HepG2 (cell line): ENCODE data around the gene DCAF7. TPM values are rescaled to one million over a fixed set of nuclear protein-coding genes. Genes with fewer than 3 reads are reported as not detected.

ENCODE experiments used
- BORCS8-MEF2B ChIP-seq: sonication (generic); formaldehyde crosslinking; IDR thresholded peaks from 2 replicates; pipeline ENCODE4 v1.8.0; 2022; ENCODE audit warnings: mild to moderate bottlenecking, missing genetic modification reagents
- EEA1 ChIP-seq: sonication (generic); formaldehyde crosslinking; IDR thresholded peaks from 2 replicates; pipeline ENCODE4 v1.5.1; 2020; ENCODE audit warnings: mild to moderate bottlenecking, missing genetic modification reagents, borderline replicate concordance
- ERF ChIP-seq: IDR thresholded peaks from 2 replicates; pipeline ENCODE4 v1.6.1; 2018; ENCODE audit warnings: missing biosample characterization, missing genetic modification reagents
- FOSL1 ChIP-seq: sonication (generic); formaldehyde crosslinking; IDR thresholded peaks from 2 replicates; pipeline ENCODE4 v1.9.0; 2021; ENCODE audit warnings: missing genetic modification reagents, borderline replicate concordance
- FOXA1 ChIP-seq, 2 experiments: fragments of 450-650 bp in 1 of 2; sonication (generic) in 1 of 2; formaldehyde crosslinking in 1 of 2; IDR thresholded peaks; 2 replicates each; pipeline versions ENCODE4 v1.4.0 to v1.6.1; 2016 to 2020; ENCODE audit warnings: missing genetic modification reagents in 1 of 2
- FOXC1 ChIP-seq: sonication (generic); formaldehyde crosslinking; IDR thresholded peaks from 2 replicates; pipeline ENCODE4 v1.8.0; 2022; ENCODE audit warnings: mild to moderate bottlenecking, missing genetic modification reagents, borderline replicate concordance
- GLI4 ChIP-seq: sonication (generic); formaldehyde crosslinking; IDR thresholded peaks from 2 replicates; pipeline ENCODE4 v1.5.1; 2020; ENCODE audit warnings: missing genetic modification reagents, mild to moderate bottlenecking, moderate library complexity, borderline replicate concordance
- HHEX ChIP-seq: IDR thresholded peaks from 2 replicates; pipeline ENCODE4 v1.6.1; 2016; ENCODE audit warnings: control low read depth
- NFYB ChIP-seq: sonication (generic); formaldehyde crosslinking; IDR thresholded peaks from 2 replicates; pipeline ENCODE4 v1.4.0; 2020; ENCODE audit warnings: missing genetic modification reagents
- REXO4 ChIP-seq: sonication (generic); formaldehyde crosslinking; IDR thresholded peaks from 2 replicates; pipeline ENCODE4 v1.8.0; 2022; ENCODE audit warnings: missing genetic modification reagents, mild to moderate bottlenecking, borderline replicate concordance
- ZFP36 ChIP-seq: fragments of 150-350 bp; IDR thresholded peaks from 2 replicates; pipeline ENCODE4 v1.6.1; 2018; ENCODE audit warnings: borderline replicate concordance, low read length, low read depth; ENCODE audit not compliant: partially characterized antibody
- ZNF124 ChIP-seq: sonication (generic); formaldehyde crosslinking; IDR thresholded peaks from 2 replicates; pipeline ENCODE4 v1.4.0; 2020; ENCODE audit warnings: missing genetic modification reagents
- ZNF432 ChIP-seq: sonication (generic); formaldehyde crosslinking; IDR thresholded peaks from 2 replicates; pipeline ENCODE4 v1.5.0; 2020; ENCODE audit warnings: missing genetic modification reagents, mild to moderate bottlenecking, borderline replicate concordance
- ZNF556 ChIP-seq: sonication (generic); formaldehyde crosslinking; IDR thresholded peaks from 2 replicates; pipeline ENCODE4 v1.4.0; 2020; ENCODE audit warnings: mild to moderate bottlenecking, missing genetic modification reagents, borderline replicate concordance
- ZNF713 ChIP-seq: sonication (generic); formaldehyde crosslinking; IDR thresholded peaks from 2 replicates; pipeline ENCODE4 v1.4.0; 2020; ENCODE audit warnings: mild to moderate bottlenecking, missing genetic modification reagents
- ZNF878 ChIP-seq: sonication (generic); formaldehyde crosslinking; IDR thresholded peaks from 2 replicates; pipeline ENCODE4 v1.8.1; 2023; ENCODE audit warnings: mild to moderate bottlenecking, missing genetic modification reagents, moderate library complexity
- polyA plus RNA-seq, 8 experiments: library from polyadenylated mRNA; depleted of rRNA in 3 of 8; stranded (reverse) in 7 of 8; unstranded in 1 of 8; fragments of >200 nt; fragmentation: Illumina TruSeq in 4 of 8; extraction: Trizol in 4 of 8; gene quantifications; 2 replicates each; pipeline versions ENCODE4 v1.2.1 to v1.2.3, GENCODE V29; 2011 to 2016; ENCODE audit warnings: low read depth in 4 of 8, missing spikeins in 1 of 8, mixed read lengths in 1 of 8; ENCODE audit not compliant: insufficient read depth in 1 of 8
- total RNA-seq, 5 experiments: library from RNA; depleted of rRNA; stranded (reverse); fragments of >200 nt; fragmentation: Illumina TruSeq; extraction: Trizol; gene quantifications; 2 replicates each; pipeline ENCODE4 v1.2.3, GENCODE V29; 2016; ENCODE audit warnings: low read depth in 1 of 5
- TF ChIP-seq, protein P1 (sequence below): sonication (generic); formaldehyde crosslinking; IDR thresholded peaks from 2 replicates; pipeline ENCODE4 v1.5.0; 2020; ENCODE audit warnings: mild to moderate bottlenecking, missing genetic modification reagents, borderline replicate concordance
- TF ChIP-seq, protein P2 (sequence below): sonication (generic); formaldehyde crosslinking; IDR thresholded peaks from 2 replicates; pipeline ENCODE4 v1.4.0; 2020; ENCODE audit warnings: missing genetic modification reagents
- TF ChIP-seq, protein P3 (sequence below): sonication (generic); formaldehyde crosslinking; IDR thresholded peaks from 2 replicates; pipeline ENCODE4 v1.8.0; 2022; ENCODE audit warnings: low read depth, missing genetic modification reagents

DCAF7 gene
- total and polyA plus RNA-seq, 2 of the 13 experiments (the other 11 are each of a cell fraction or from before 2014, with no cell fraction given): 55.2 to 73.4 TPM

DNA sequence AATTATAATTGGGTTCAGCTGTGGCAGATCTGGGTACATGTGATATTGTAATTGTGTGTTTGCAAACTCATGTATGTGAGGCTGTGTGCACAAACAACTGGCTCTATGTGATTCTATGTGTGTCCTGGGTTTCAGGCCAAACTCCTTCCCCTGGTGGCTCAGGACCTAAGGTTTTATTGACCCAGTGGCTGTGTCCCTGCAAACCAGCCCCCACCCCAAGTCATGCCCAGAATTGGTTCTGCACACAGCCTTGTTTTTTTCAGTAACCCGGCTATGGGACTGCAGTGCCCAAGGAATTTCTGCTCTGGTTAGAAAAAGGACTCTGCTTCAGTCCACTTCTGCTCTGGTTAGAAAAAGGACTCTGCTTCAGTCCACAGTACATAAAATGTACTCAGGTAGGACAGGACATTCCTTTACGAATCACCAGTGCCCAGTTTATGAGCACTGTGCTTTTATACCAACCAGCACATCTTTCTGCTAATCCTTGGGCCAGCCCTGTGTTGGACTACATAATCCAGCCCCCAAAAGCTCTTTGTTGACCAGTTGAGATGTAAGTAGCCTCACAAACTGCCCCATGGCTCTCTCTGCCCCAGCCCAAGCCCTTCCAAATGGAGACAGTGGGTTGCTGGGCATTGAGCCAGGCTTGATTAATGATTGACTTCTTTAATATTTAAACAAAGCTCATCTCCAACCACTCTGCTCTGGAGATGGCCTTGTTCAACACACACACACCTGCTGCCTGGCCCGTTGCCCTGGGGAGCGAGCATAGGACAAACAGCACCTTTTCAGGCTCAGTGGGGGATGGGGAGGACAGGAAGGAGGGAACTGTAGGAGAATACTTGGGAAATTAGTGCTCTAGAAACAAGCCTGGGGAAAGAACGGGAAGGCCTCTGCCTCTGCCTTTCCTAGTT lies 30.1 kb upstream of the DCAF7 start (continued):
- TF ChIP-seq, protein P1, sequence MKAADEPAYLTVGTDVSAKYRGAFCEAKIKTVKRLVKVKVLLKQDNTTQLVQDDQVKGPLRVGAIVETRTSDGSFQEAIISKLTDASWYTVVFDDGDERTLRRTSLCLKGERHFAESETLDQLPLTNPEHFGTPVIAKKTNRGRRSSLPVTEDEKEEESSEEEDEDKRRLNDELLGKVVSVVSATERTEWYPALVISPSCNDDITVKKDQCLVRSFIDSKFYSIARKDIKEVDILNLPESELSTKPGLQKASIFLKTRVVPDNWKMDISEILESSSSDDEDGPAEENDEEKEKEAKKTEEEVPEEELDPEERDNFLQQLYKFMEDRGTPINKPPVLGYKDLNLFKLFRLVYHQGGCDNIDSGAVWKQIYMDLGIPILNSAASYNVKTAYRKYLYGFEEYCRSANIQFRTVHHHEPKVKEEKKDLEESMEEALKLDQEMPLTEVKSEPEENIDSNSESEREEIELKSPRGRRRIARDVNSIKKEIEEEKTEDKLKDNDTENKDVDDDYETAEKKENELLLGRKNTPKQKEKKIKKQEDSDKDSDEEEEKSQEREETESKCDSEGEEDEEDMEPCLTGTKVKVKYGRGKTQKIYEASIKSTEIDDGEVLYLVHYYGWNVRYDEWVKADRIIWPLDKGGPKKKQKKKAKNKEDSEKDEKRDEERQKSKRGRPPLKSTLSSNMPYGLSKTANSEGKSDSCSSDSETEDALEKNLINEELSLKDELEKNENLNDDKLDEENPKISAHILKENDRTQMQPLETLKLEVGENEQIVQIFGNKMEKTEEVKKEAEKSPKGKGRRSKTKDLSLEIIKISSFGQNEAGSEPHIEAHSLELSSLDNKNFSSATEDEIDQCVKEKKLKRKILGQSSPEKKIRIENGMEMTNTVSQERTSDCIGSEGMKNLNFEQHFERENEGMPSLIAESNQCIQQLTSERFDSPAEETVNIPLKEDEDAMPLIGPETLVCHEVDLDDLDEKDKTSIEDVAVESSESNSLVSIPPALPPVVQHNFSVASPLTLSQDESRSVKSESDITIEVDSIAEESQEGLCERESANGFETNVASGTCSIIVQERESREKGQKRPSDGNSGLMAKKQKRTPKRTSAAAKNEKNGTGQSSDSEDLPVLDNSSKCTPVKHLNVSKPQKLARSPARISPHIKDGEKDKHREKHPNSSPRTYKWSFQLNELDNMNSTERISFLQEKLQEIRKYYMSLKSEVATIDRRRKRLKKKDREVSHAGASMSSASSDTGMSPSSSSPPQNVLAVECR (CRISPR knock-in tag): peak; percentile 75; the same call in 1 of the 2 replicates
- TF ChIP-seq, protein P2, sequence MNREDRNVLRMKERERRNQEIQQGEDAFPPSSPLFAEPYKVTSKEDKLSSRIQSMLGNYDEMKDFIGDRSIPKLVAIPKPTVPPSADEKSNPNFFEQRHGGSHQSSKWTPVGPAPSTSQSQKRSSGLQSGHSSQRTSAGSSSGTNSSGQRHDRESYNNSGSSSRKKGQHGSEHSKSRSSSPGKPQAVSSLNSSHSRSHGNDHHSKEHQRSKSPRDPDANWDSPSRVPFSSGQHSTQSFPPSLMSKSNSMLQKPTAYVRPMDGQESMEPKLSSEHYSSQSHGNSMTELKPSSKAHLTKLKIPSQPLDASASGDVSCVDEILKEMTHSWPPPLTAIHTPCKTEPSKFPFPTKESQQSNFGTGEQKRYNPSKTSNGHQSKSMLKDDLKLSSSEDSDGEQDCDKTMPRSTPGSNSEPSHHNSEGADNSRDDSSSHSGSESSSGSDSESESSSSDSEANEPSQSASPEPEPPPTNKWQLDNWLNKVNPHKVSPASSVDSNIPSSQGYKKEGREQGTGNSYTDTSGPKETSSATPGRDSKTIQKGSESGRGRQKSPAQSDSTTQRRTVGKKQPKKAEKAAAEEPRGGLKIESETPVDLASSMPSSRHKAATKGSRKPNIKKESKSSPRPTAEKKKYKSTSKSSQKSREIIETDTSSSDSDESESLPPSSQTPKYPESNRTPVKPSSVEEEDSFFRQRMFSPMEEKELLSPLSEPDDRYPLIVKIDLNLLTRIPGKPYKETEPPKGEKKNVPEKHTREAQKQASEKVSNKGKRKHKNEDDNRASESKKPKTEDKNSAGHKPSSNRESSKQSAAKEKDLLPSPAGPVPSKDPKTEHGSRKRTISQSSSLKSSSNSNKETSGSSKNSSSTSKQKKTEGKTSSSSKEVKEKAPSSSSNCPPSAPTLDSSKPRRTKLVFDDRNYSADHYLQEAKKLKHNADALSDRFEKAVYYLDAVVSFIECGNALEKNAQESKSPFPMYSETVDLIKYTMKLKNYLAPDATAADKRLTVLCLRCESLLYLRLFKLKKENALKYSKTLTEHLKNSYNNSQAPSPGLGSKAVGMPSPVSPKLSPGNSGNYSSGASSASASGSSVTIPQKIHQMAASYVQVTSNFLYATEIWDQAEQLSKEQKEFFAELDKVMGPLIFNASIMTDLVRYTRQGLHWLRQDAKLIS (CRISPR knock-in tag): no peak
- TF ChIP-seq ZNF124 (CRISPR knock-in tag) (peak; percentile 81), ZFP36 (peak; percentile 62), FOSL1 (CRISPR knock-in tag) (no peak), HHEX (CRISPR knock-in tag) (peak; percentile 100), ZNF556 (CRISPR knock-in tag) (peak; percentile 68; the same call in 1 of the 2 replicates), NFYB (CRISPR knock-in tag) (no peak), ZNF878 (peak; percentile 87), ERF (CRISPR knock-in tag) (peak; percentile 94), ZNF432 (no peak), REXO4 (CRISPR knock-in tag) (no peak), EEA1 (CRISPR knock-in tag) (no peak), GLI4 (CRISPR knock-in tag) (no peak), FOXA1 (IDR thresholded peaks at IDR 0.05) (no peak), FOXA1 (CRISPR knock-in tag; IDR thresholded peaks at IDR 0.05) (peak; percentile 86), ZNF713 (CRISPR knock-in tag) (peak; percentile 77; the same call in 1 of the 2 replicates), FOXC1 (CRISPR knock-in tag) (0 out of 2 replicates have a peak, but pooled peaks have one; percentile 25), BORCS8-MEF2B (CRISPR knock-in tag) (peak; percentile 84; the same call in 1 of the 2 replicates)
- TF ChIP-seq, protein P3, sequence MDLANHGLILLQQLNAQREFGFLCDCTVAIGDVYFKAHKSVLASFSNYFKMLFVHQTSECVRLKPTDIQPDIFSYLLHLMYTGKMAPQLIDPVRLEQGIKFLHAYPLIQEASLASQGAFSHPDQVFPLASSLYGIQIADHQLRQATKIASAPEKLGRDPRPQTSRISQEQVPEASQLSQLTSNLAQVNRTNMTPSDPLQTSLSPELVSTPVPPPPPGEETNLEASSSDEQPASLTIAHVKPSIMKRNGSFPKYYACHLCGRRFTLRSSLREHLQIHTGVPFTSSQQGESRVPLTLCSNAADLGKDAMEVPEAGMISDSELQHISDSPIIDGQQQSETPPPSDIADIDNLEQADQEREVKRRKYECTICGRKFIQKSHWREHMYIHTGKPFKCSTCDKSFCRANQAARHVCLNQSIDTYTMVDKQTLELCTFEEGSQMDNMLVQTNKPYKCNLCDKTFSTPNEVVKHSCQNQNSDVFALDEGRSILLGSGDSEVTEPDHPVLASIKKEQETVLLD: no peak
